ENCODE measurements around the gene S1PR2. TPM values are rescaled to one million over a fixed set of nuclear protein-coding genes. Genes with fewer than 3 reads are reported as not detected.

S1PR2 gene
- total and polyA plus RNA-seq, 2 donors from 2014 or later: 1.5 to 6.3 TPM

DNA sequence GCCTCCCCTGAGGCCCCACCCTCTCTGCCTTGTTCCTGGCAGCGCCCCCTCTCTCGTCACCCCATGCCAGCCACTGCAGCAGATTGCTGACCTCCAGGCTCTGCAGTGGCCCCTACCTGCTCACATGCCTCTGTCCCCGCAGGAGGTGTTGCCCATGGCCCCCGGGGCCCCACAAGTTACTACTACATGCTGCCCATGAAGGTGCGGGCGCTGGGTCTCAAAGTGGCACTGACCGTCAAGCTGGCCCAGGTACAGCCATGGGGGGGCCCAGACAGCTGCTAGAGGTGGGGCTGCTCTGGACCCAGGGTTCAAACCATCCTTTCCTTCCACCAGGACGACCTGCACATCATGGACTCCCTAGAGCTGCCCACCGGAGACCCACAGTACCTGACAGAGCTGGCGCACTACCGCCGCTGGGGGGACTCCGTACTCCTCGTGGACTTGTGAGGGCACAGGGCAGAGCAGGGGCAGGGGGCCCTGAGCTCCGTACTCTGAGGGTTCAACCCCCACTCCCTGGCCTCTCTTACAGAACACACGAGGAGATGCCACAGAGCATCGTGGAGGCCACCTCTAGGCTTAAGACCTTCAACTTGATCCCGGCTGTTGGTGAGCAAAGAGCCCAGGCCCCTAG is 27.1 kb upstream of the S1PR2 start:
- FAIRE-seq (no peak), DNase-seq (peak in 1 of 5 donors; percentile 76)
- H3K4me1 ChIP-seq (ENCODE audit: control insufficient read depth in 2 of 3, insufficient read depth in 2 of 3, low read depth in 1 of 3, low read length in 3 of 3): peaks cover 0 to 2% (median 0%) of the 10 kb centered on the region in 3 donors
- no peaks in the 10 kb centered on the region for H3K27me3 ChIP-seq (ENCODE audit: control insufficient read depth, insufficient read depth, low read length)
- TF ChIP-seq, protein P1, sequence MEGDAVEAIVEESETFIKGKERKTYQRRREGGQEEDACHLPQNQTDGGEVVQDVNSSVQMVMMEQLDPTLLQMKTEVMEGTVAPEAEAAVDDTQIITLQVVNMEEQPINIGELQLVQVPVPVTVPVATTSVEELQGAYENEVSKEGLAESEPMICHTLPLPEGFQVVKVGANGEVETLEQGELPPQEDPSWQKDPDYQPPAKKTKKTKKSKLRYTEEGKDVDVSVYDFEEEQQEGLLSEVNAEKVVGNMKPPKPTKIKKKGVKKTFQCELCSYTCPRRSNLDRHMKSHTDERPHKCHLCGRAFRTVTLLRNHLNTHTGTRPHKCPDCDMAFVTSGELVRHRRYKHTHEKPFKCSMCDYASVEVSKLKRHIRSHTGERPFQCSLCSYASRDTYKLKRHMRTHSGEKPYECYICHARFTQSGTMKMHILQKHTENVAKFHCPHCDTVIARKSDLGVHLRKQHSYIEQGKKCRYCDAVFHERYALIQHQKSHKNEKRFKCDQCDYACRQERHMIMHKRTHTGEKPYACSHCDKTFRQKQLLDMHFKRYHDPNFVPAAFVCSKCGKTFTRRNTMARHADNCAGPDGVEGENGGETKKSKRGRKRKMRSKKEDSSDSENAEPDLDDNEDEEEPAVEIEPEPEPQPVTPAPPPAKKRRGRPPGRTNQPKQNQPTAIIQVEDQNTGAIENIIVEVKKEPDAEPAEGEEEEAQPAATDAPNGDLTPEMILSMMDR (IDR thresholded peaks at IDR 0.05; ENCODE audit: borderline replicate concordance, extremely low read depth, insufficient read depth): no peak
- intact Hi-C loops (cut with DNase I): no loop called here
- H3K4me3 ChIP-seq (ENCODE audit: low read length in 3 of 3): no peak overlapping the region
- peaks cover 2 to 25% (median 20%) of the 10 kb centered on the region in 3 donors for H3K36me3 ChIP-seq (ENCODE audit: control insufficient read depth in 2 of 3, insufficient read depth in 3 of 3, low read length in 3 of 3)
- no peaks in the 10 kb centered on the region for H3K9me3 ChIP-seq (ENCODE audit: control insufficient read depth in 2 of 3, insufficient read depth in 1 of 3, low read length in 3 of 3)
- no peak overlapping the region for H3K27ac ChIP-seq (ENCODE audit: low read depth in 2 of 2, low read length in 2 of 2)
- H3K9ac ChIP-seq (ENCODE audit: low read length in 3 of 3): no peak overlapping the region

DNA sequence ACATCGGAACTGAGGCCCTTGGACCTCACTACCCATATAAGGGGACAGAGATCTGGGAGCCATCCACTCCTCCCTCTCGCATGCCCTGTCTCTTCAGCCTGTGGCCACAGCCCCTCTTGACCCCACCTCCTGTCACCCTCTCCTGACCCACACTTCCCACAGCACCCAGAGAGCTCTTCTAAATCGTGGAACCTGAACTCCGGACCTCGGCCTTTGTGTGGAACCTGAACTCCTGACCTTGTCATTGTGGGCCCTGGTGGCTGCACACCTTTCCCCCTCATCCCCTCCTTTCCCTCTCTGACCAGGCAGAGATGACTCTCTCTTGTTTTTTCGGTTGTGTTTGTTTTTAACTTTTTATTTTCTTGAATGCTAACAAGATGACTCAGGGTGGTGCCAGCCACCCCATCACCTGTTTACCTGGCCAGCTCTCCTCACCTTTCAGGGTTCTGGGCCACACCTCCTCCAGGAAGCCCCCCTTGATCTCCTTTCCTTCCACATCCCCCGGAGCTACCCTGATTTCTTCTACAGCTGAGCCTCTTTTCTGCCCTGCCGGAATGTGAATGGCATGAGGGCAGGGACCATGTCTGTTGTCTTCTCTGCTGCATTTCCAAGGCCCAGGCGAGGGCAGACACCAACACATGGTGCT is 26.0 kb upstream of the S1PR2 start:
- H3K9me3 ChIP-seq (ENCODE audit: control insufficient read depth in 2 of 3, insufficient read depth in 1 of 3, low read length in 3 of 3): no peaks in the 10 kb centered on the region
- H3K27me3 ChIP-seq (ENCODE audit: control insufficient read depth, insufficient read depth, low read length): no peaks in the 10 kb centered on the region
- H3K4me1 ChIP-seq (ENCODE audit: control insufficient read depth in 2 of 3, insufficient read depth in 2 of 3, low read depth in 1 of 3, low read length in 3 of 3): peaks cover 0 to 8% (median 0%) of the 10 kb centered on the region in 3 donors
- no peak for FAIRE-seq
- no peak overlapping the region for H3K9ac ChIP-seq (ENCODE audit: low read length in 3 of 3)
- H3K36me3 ChIP-seq (ENCODE audit: control insufficient read depth in 2 of 3, insufficient read depth in 3 of 3, low read length in 3 of 3): peaks cover 2 to 25% (median 20%) of the 10 kb centered on the region in 3 donors
- no peak for DNase-seq
- intact Hi-C loops (cut with DNase I): no loop called here
- no peak overlapping the region for H3K4me3 ChIP-seq (ENCODE audit: low read length in 3 of 3)
- TF ChIP-seq, protein P1 (IDR thresholded peaks at IDR 0.05; ENCODE audit: borderline replicate concordance, extremely low read depth, insufficient read depth): no peak
- H3K27ac ChIP-seq (ENCODE audit: low read depth in 2 of 2, low read length in 2 of 2): no peak overlapping the region

DNA sequence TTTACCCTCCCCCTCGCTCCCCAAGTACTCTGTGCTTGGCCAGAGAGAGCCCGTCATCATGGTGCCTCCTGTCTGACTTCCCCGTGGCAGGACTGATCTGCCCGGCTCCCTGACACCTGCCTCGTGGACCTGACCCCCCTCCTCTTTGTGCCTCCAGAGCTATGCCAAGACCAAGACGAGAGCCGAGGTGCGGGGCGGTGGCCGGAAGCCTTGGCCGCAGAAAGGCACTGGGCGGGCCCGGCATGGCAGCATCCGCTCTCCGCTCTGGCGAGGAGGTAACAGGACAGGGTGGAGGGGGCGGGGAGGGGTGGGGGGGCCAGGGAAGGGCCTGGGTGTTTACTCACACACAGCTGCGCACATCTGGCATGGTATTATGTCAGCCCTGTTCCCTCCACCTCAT is 25.4 kb upstream of the S1PR2 start:
- peaks cover 0 to 8% (median 0%) of the 10 kb centered on the region in 3 donors for H3K4me1 ChIP-seq (ENCODE audit: control insufficient read depth in 2 of 3, insufficient read depth in 2 of 3, low read depth in 1 of 3, low read length in 3 of 3)
- DNase-seq (peak in 1 of 5 donors; percentile 73), FAIRE-seq (no peak)
- H3K9me3 ChIP-seq (ENCODE audit: control insufficient read depth in 2 of 3, insufficient read depth in 1 of 3, low read length in 3 of 3): no peaks in the 10 kb centered on the region
- no peak overlapping the region for H3K9ac ChIP-seq (ENCODE audit: low read length in 3 of 3)
- no peaks in the 10 kb centered on the region for H3K27me3 ChIP-seq (ENCODE audit: control insufficient read depth, insufficient read depth, low read length)
- H3K4me3 ChIP-seq (ENCODE audit: low read length in 3 of 3): no peak overlapping the region
- H3K36me3 ChIP-seq (ENCODE audit: control insufficient read depth in 2 of 3, insufficient read depth in 3 of 3, low read length in 3 of 3): peaks cover 2 to 25% (median 20%) of the 10 kb centered on the region in 3 donors
- intact Hi-C loops (cut with DNase I): no loop called here
- H3K27ac ChIP-seq (ENCODE audit: low read depth in 2 of 2, low read length in 2 of 2): no peak overlapping the region
- TF ChIP-seq, protein P1 (IDR thresholded peaks at IDR 0.05; ENCODE audit: borderline replicate concordance, extremely low read depth, insufficient read depth): no peak

Data from kidney (tissue), 14 donors.